K562 (cell line): ENCODE data around the gene LINGO3.

ENCODE experiments used
- CEBPG ChIP-seq, 3 experiments: fragments of 200-800 bp in 1 of 3; sonication (Bioruptor generic) in 1 of 3; sonication (generic) in 1 of 3; formaldehyde crosslinking in 1 of 3; IDR thresholded peaks in 2 of 3; conservative IDR thresholded peaks in 1 of 3; 2 replicates each; pipeline versions ENCODE4 v1.6.1 to v1.8.0; 2016 to 2022; ENCODE audit warnings: missing compliant biosample characterization in 2 of 3, missing genetic modification characterization in 2 of 3, mild to moderate bottlenecking in 1 of 3, missing genetic modification reagents in 1 of 3
- CTCF ChIP-seq, 3 experiments: IDR thresholded peaks in 2 of 3; conservative IDR thresholded peaks in 1 of 3; 2 replicates each; pipeline ENCODE4 v1.5.1; 2011 to 2012; ENCODE audit warnings: low read length in 3 of 3, mild to moderate bottlenecking in 3 of 3, control low read depth in 2 of 3, improper control_type of control experiment in 1 of 3, inconsistent platforms in 1 of 3, low read depth in 1 of 3, mixed read lengths in 1 of 3, moderate library complexity in 1 of 3; ENCODE audit not compliant: insufficient read depth in 2 of 3
- KDM1A ChIP-seq, 2 experiments: fragments of 450-650 bp; IDR thresholded peaks; 2 replicates each; pipeline ENCODE4 v1.6.1; 2016; ENCODE audit warnings: mild to moderate bottlenecking in 2 of 2
- KHSRP ChIP-seq: fragments of 450-650 bp; IDR thresholded peaks from 2 replicates; pipeline ENCODE4 v1.6.1; 2017
- POLR2A ChIP-seq: fragments of 450-650 bp; conservative IDR thresholded peaks from 2 replicates; pipeline ENCODE4 v1.6.1; 2016
- SMAD4 ChIP-seq: fragments of 250-450 bp; sonication (Bioruptor Pico); conservative IDR thresholded peaks from 2 replicates; pipeline ENCODE4 v1.8.0; 2021; ENCODE audit warnings: inconsistent platforms, mild to moderate bottlenecking, moderate library complexity
- SP2 ChIP-seq: IDR thresholded peaks from 2 replicates; pipeline ENCODE4 v1.6.1; 2011; ENCODE audit warnings: mild to moderate bottlenecking, low read depth, low read length, moderate library complexity; ENCODE audit not compliant: poor library complexity, severe bottlenecking; ENCODE audit errors: extremely low read depth
- TEAD1 ChIP-seq, 2 experiments: fragments of 450-650 bp in 1 of 2; sonication (generic) in 1 of 2; formaldehyde crosslinking; IDR thresholded peaks; 2 replicates each; pipeline versions ENCODE4 v1.4.0 to v1.8.0; 2020 to 2022; ENCODE audit warnings: mild to moderate bottlenecking in 2 of 2, missing genetic modification reagents in 1 of 2
- U2AF2 ChIP-seq: fragments of 200-400 bp; formaldehyde crosslinking; optimal IDR thresholded peaks from 2 replicates; pipeline ENCODE3; 2017; ENCODE audit warnings: low read depth, mild to moderate bottlenecking, low read length
- ZNF121 ChIP-seq: sonication (generic); formaldehyde crosslinking; conservative IDR thresholded peaks from 2 replicates; pipeline ENCODE4 v1.8.0; 2022; ENCODE audit warnings: missing genetic modification reagents
- ZNF561 ChIP-seq: fragments of 450-650 bp; formaldehyde crosslinking; conservative IDR thresholded peaks from 2 replicates; pipeline ENCODE4 v1.4.0; 2020; ENCODE audit warnings: mild to moderate bottlenecking, moderate library complexity
- ZNF717 ChIP-seq: fragments of 250-450 bp; sonication (Bioruptor Pico); IDR thresholded peaks from 2 replicates; pipeline ENCODE4 v1.5.0; 2021
- TF ChIP-seq, protein P1 (sequence below): fragments of 250-450 bp; sonication (Bioruptor Pico); IDR thresholded peaks from 2 replicates; pipeline ENCODE4 v1.5.0; 2020; ENCODE audit warnings: mild to moderate bottlenecking, borderline replicate concordance
- TF ChIP-seq, protein P2 (sequence below): sonication (generic); formaldehyde crosslinking; IDR thresholded peaks from 2 replicates; pipeline ENCODE4 v1.8.1; 2023; ENCODE audit warnings: mild to moderate bottlenecking, missing genetic modification reagents, moderate library complexity

DNA sequence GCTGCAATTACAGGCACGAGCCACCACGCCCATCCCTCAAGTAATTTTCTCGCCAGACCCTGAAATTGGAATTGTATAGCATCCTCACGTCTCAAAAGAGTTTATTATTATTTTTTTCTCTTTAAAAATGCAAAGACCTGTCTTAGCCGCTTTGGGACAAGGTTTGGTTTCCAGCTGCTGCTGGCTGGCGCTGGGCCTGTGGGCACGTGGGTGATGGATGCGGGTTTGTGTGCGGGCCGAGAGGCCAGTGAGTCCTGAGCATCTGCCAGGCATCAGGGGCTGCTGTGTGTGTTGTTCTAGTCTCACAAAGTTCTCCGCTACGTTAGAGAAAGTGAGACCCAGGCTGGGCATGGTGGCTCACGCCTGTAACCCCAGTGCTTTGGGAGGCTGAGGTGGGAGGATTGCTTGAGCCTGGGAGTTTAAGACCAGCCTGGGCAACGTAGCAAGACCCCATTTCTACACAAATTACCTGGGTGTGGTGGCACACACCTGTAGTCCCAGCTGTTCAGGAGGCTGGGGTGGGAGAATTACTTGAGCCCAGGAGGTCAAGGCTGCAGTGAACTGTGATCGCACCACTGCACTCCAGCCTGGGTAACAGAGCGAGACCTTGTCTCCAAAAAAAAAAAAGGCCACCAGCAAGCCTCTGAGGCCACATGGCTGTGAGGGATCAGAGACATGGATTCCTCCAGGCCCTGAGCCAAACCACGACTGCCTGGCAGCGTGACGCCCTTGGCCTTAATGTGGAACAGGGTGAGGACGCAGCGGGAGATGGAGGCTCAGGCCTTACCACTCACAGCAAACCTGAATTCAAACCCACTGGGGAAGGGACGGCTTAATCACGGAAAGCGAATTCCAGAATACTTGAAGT is 47.4 kb upstream of the LINGO3 start:
- TF ChIP-seq, protein P1, sequence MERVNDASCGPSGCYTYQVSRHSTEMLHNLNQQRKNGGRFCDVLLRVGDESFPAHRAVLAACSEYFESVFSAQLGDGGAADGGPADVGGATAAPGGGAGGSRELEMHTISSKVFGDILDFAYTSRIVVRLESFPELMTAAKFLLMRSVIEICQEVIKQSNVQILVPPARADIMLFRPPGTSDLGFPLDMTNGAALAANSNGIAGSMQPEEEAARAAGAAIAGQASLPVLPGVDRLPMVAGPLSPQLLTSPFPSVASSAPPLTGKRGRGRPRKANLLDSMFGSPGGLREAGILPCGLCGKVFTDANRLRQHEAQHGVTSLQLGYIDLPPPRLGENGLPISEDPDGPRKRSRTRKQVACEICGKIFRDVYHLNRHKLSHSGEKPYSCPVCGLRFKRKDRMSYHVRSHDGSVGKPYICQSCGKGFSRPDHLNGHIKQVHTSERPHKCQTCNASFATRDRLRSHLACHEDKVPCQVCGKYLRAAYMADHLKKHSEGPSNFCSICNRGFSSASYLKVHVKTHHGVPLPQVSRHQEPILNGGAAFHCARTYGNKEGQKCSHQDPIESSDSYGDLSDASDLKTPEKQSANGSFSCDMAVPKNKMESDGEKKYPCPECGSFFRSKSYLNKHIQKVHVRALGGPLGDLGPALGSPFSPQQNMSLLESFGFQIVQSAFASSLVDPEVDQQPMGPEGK (CRISPR knock-in tag): no peak
- TF ChIP-seq KHSRP: no peak
- no peak for TF ChIP-seq SP2
- TF ChIP-seq CTCF (IDR thresholded peaks at IDR 0.05 in 2 of 3, conservative IDR thresholded peaks at IDR 0.05 in 1 of 3; ENCODE audit: insufficient read depth in 2 of 3, low read depth in 1 of 3, low read length in 3 of 3): no peak
- TF ChIP-seq, protein P2, sequence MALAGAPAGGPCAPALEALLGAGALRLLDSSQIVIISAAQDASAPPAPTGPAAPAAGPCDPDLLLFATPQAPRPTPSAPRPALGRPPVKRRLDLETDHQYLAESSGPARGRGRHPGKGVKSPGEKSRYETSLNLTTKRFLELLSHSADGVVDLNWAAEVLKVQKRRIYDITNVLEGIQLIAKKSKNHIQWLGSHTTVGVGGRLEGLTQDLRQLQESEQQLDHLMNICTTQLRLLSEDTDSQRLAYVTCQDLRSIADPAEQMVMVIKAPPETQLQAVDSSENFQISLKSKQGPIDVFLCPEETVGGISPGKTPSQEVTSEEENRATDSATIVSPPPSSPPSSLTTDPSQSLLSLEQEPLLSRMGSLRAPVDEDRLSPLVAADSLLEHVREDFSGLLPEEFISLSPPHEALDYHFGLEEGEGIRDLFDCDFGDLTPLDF: no peak
- TF ChIP-seq ZNF561 (CRISPR knock-in tag): no peak
- no peak for TF ChIP-seq U2AF2
- TF ChIP-seq ZNF121 (CRISPR knock-in tag): peak; percentile 76
- TF ChIP-seq POLR2A: no peak
- TF ChIP-seq ZNF717: no peak
- TF ChIP-seq SMAD4 (CRISPR knock-in tag): no peak
- TF ChIP-seq CEBPG (CRISPR knock-in tag; IDR thresholded peaks at IDR 0.05): no peak
- no peak for TF ChIP-seq CEBPG (tag; conservative IDR thresholded peaks at IDR 0.05 in 1 of 2, IDR thresholded peaks at IDR 0.05 in 1 of 2)
- no peak for TF ChIP-seq TEAD1 (CRISPR knock-in tag; IDR thresholded peaks at IDR 0.05)
- no peak for TF ChIP-seq KDM1A (IDR thresholded peaks at IDR 0.05)
